Myocyte (in vitro differentiated cells): Measurements from ENCODE around the gene PRICKLE2. TPM values are rescaled to one million over a fixed set of nuclear protein-coding genes. Genes with fewer than 3 reads are reported as not detected.

Source experiments
- DNase-seq: peaks from one replicate; pipeline ENCODE4 v3.0.0-alpha.2; 2012; ENCODE audit warnings: low read depth
- polyA plus RNA-seq: library from polyadenylated mRNA; unstranded; fragments of >200 nt; gene quantifications from one replicate; pipeline ENCODE4 v1.2.1, GENCODE V29; 2012; ENCODE audit warnings: missing spikeins
- total RNA-seq: library from RNA; depleted of rRNA; stranded (reverse); fragments of >200 nt; gene quantifications from 2 replicates; pipeline ENCODE4 v1.2.3, GENCODE V29; 2014

PRICKLE2 gene
- total RNA-seq, result 14.6 and 20.2 TPM in 2 replicates
- polyA plus RNA-seq, result 12.8 TPM

- DNase-seq, result peak; percentile 84
These were observed at the start of gene PRICKLE2 for GRCh38 chr3:64224826-64225610. TSS of gene PRICKLE2 (minus strand) at chr3:64225466. CDS start at chr3:64198927, 26,539 bp downstream.

- DNase-seq, result no peak
These were observed 47.6 kb upstream of the PRICKLE2 start for GRCh38 chr3:64272842-64273241.

GRCh38 chr3:64272271-64272670, 47.0 kb upstream of the PRICKLE2 start:
- DNase-seq, result no peak

GRCh38 chr3:64271631-64272030, 46.4 kb upstream of the PRICKLE2 start:
- DNase-seq, result no peak

- DNase-seq, result no peak
These were observed 45.6 kb upstream of the PRICKLE2 start for GRCh38 chr3:64270866-64271260.

GRCh38 chr3:64270142-64270865, 45.0 kb upstream of the PRICKLE2 start:
- no peak for DNase-seq

- no peak for DNase-seq
These were observed 43.7 kb upstream of the PRICKLE2 start for GRCh38 chr3:64268926-64269325.

GRCh38 chr3:64267721-64268604, 42.7 kb upstream of the PRICKLE2 start:
- DNase-seq, result peak; percentile 83

- peak; percentile 26 for DNase-seq
These were observed 41.7 kb upstream of the PRICKLE2 start for GRCh38 chr3:64266983-64267382.

GRCh38 chr3:64266065-64266931, 41.0 kb upstream of the PRICKLE2 start:
- peak; percentile 61 for DNase-seq

GRCh38 chr3:64265646-64266045, 40.4 kb upstream of the PRICKLE2 start:
- no peak for DNase-seq

GRCh38 chr3:64264501-64265109, 39.3 kb upstream of the PRICKLE2 start:
- DNase-seq, result no peak

GRCh38 chr3:64262574-64263114, 37.4 kb upstream of the PRICKLE2 start:
- DNase-seq, result no peak

GRCh38 chr3:64260431-64260830, 35.2 kb upstream of the PRICKLE2 start:
- peak; percentile 26 for DNase-seq

- peak; percentile 82 for DNase-seq
These were observed 34.4 kb upstream of the PRICKLE2 start for GRCh38 chr3:64259636-64260035.

- DNase-seq, result no peak
These were observed 32.0 kb upstream of the PRICKLE2 start for GRCh38 chr3:64257100-64257755.

GRCh38 chr3:64255741-64256340, 30.6 kb upstream of the PRICKLE2 start:
- no peak for DNase-seq

- DNase-seq, result no peak
These were observed 29.2 kb upstream of the PRICKLE2 start for GRCh38 chr3:64254443-64254842.

GRCh38 chr3:64253689-64254088, 28.4 kb upstream of the PRICKLE2 start:
- no peak for DNase-seq
